ENCODE results near the gene MACROD2.

- TF ChIP-seq MAX (IDR thresholded peaks at IDR 0.05) (no peak), CTCF (IDR thresholded peaks at IDR 0.05) (no peak), USF2 (IDR thresholded peaks at IDR 0.05) (no peak), RAD21 (conservative IDR thresholded peaks at IDR 0.05 in 1 of 2, IDR thresholded peaks at IDR 0.05 in 1 of 2) (no peak), RFX5 (IDR thresholded peaks at IDR 0.05) (no peak), HMGXB4 (CRISPR knock-in tag; IDR thresholded peaks at IDR 0.05; ENCODE audit: borderline replicate concordance) (no peak), BHLHE40 (IDR thresholded peaks at IDR 0.05; ENCODE audit: low read depth, low read length) (no peak), NPAS2 (CRISPR knock-in tag; IDR thresholded peaks at IDR 0.05; ENCODE audit: borderline replicate concordance) (no peak)
These were observed 1584.4 kb downstream of the MACROD2 start for GRCh38 chr20:15579688-15580087.

Measured in A549 (cell line).